Measurements from ENCODE around the gene CDK5R1. TPM values are rescaled to one million over a fixed set of nuclear protein-coding genes. Genes with fewer than 3 reads are reported as not detected.

CDK5R1 gene
- polyA plus RNA-seq, 3 donors, result 0.44 to 1.0 (median 0.48) TPM

GRCh38 chr17:32461853-32462617, 24.8 kb upstream of the CDK5R1 start:
- H2AFZ ChIP-seq (ENCODE audit: insufficient read depth, low read depth, low read length, poor library complexity, severe bottlenecking), result no peak overlapping the region
- intact Hi-C loops (cut with micrococcal nuclease), result loop anchor here in 1 of 2 donors (2.0 kb wide), 1 partner anchor 295 kb away; no protein-coding TSS in a partner anchor
- H3K4me3 Mint-ChIP-seq, result no peak overlapping the region
- H3K36me3 ChIP-seq (replicated peaks in 1 of 2; ENCODE audit: control insufficient read depth in 1 of 2, insufficient read depth in 2 of 2, low read length in 2 of 2), result peaks cover 72 to 87% of the 10 kb centered on the region in 2 donors
- peak overlapping the region in 1 of 7 donors; percentile 10 for H3K27ac Mint-ChIP-seq
- no peak overlapping the region for H3K9ac ChIP-seq (ENCODE audit: insufficient read depth, low read length, poor library complexity, severe bottlenecking)
- H4K20me1 ChIP-seq (ENCODE audit: insufficient read depth, low read length), result peaks cover 46% of the 10 kb centered on the region
- no peaks in the 10 kb centered on the region for H3K9me3 ChIP-seq (replicated peaks in 1 of 2; ENCODE audit: control insufficient read depth in 1 of 2, insufficient read depth in 1 of 2, low read length in 2 of 2)
- H3K4me1 Mint-ChIP-seq, result no peaks in the 10 kb centered on the region
- DNase-seq, result peak; percentile 34 to 63 (median 51)
- no peaks in the 10 kb centered on the region for H3K27me3 ChIP-seq (ENCODE audit: control insufficient read depth in 2 of 2, insufficient read depth in 2 of 2, low read length in 2 of 2)
- peaks cover 68 to 87% of the 10 kb centered on the region in 2 donors for H3K36me3 Mint-ChIP-seq
- H3K4me2 ChIP-seq (replicated peaks; ENCODE audit: extremely low read depth, low read length, poor library complexity, severe bottlenecking), result no peak overlapping the region
- no peak overlapping the region for H3K27ac ChIP-seq (ENCODE audit: low read depth in 1 of 2, low read length in 2 of 2)
- H3K4me1 ChIP-seq (ENCODE audit: control insufficient read depth in 1 of 2, insufficient read depth in 2 of 2, low read length in 2 of 2), result no peaks in the 10 kb centered on the region
- H3K4me3 ChIP-seq (replicated peaks in 1 of 3; ENCODE audit: low read depth in 2 of 3, low read length in 3 of 3), result no peak overlapping the region
- no peaks in the 10 kb centered on the region for H3K27me3 Mint-ChIP-seq (ENCODE audit: low read depth in 3 of 3)
- WGBS (ENCODE audit: insufficient coverage), result no CpG with 5 or more reads among the region's 1 CpG
- TF ChIP-seq CTCF (IDR thresholded peaks at IDR 0.05), result peak; percentile 82
- H3K79me2 ChIP-seq (ENCODE audit: insufficient read depth, low read length), result peaks cover 11% of the 10 kb centered on the region
- H3K9me3 Mint-ChIP-seq, result peaks cover 0 to 2% (median 0%) of the 10 kb centered on the region in 7 donors

GRCh38 chr17:32463304-32463703, 23.5 kb upstream of the CDK5R1 start:
- peaks cover 67 to 87% of the 10 kb centered on the region in 2 donors for H3K36me3 Mint-ChIP-seq
- no peak overlapping the region for H3K4me3 Mint-ChIP-seq
- Histone ChIP-seq H3K36me3 (replicated peaks in 1 of 2; ENCODE audit: control insufficient read depth in 1 of 2, insufficient read depth in 2 of 2, low read length in 2 of 2) (peaks cover 67 to 87% of the 10 kb centered on the region in 2 donors), H3K4me3 (replicated peaks in 1 of 3; ENCODE audit: low read depth in 2 of 3, low read length in 3 of 3) (no peak overlapping the region), H3K9ac (ENCODE audit: insufficient read depth, low read length, poor library complexity, severe bottlenecking) (no peak overlapping the region), H3K27me3 (ENCODE audit: control insufficient read depth in 2 of 2, insufficient read depth in 2 of 2, low read length in 2 of 2) (no peaks in the 10 kb centered on the region), H2AFZ (ENCODE audit: insufficient read depth, low read depth, low read length, poor library complexity, severe bottlenecking) (no peak overlapping the region), H3K27ac (ENCODE audit: low read depth in 1 of 2, low read length in 2 of 2) (no peak overlapping the region), H3K9me3 (replicated peaks in 1 of 2; ENCODE audit: control insufficient read depth in 1 of 2, insufficient read depth in 1 of 2, low read length in 2 of 2) (no peaks in the 10 kb centered on the region), H4K20me1 (ENCODE audit: insufficient read depth, low read length) (peaks cover 43% of the 10 kb centered on the region), H3K4me2 (replicated peaks; ENCODE audit: extremely low read depth, low read length, poor library complexity, severe bottlenecking) (no peak overlapping the region), H3K4me1 (ENCODE audit: control insufficient read depth in 1 of 2, insufficient read depth in 2 of 2, low read length in 2 of 2) (no peaks in the 10 kb centered on the region), H3K79me2 (ENCODE audit: insufficient read depth, low read length) (peaks cover 11% of the 10 kb centered on the region)
- H3K27ac Mint-ChIP-seq, result no peak overlapping the region
- no CpG with 5 or more reads among the region's 3 CpGs for WGBS (ENCODE audit: insufficient coverage)
- no peaks in the 10 kb centered on the region for H3K4me1 Mint-ChIP-seq
- H3K9me3 Mint-ChIP-seq, result peaks cover 0 to 2% (median 0%) of the 10 kb centered on the region in 7 donors
- DNase-seq, result no peak
- TF ChIP-seq CTCF (IDR thresholded peaks at IDR 0.05), result no peak
- intact Hi-C loops (cut with micrococcal nuclease), result no loop called here
- H3K27me3 Mint-ChIP-seq (ENCODE audit: low read depth in 3 of 3), result no peaks in the 10 kb centered on the region

Measured in CD14-positive monocyte (primary cell).